Epithelial cell of esophagus (primary cell): ENCODE data around the gene GNAS.

ENCODE experiments used
- DNase-seq: peaks from one replicate; pipeline ENCODE4 v3.0.0; 2010; ENCODE audit warnings: low read depth
- H3K4me3 ChIP-seq: 2 replicates; pipeline ENCODE4 v1.5.1; 2011; ENCODE audit warnings: mild to moderate bottlenecking, low read length, control low read depth
- CTCF ChIP-seq: IDR thresholded peaks from 2 replicates; pipeline ENCODE4 v1.5.1; 2011; ENCODE audit warnings: low read depth, mild to moderate bottlenecking, low read length, control low read depth, inconsistent platforms; ENCODE audit not compliant: insufficient read depth; ENCODE audit errors: missing control alignments

GNAS gene

GRCh38 chr20:58851969-58852458 is 502 bp upstream of the GNAS start:
- H3K4me3 ChIP-seq = peak overlapping the region; percentile 59
- no peak for TF ChIP-seq CTCF

GRCh38 chr20:58853466-58853865 is 950 bp downstream of the GNAS start:
- no peak for TF ChIP-seq CTCF
- no peak for DNase-seq
- H3K4me3 ChIP-seq = no peak overlapping the region

More at GRCh38 chr20:58851969-58852458, 502 bp upstream of the GNAS start:
- no peak for DNase-seq

GRCh38 chr20:58853976-58854637 is 1.6 kb downstream of the GNAS start:
- no peak for DNase-seq
- no peak for TF ChIP-seq CTCF
- H3K4me3 ChIP-seq = no peak overlapping the region

- peak overlapping the region; percentile 22 for H3K4me3 ChIP-seq
- no peak for TF ChIP-seq CTCF
- no peak for DNase-seq
Measured at GRCh38 chr20:58854638-58855471, 2.3 kb downstream of the GNAS start.

- DNase-seq = peak; percentile 85
- H3K4me3 ChIP-seq = peak overlapping the region; percentile 41
Measured at GRCh38 chr20:58855506-58856389, 3.2 kb downstream of the GNAS start.

More at GRCh38 chr20:58855506-58856389, 3.2 kb downstream of the GNAS start:
- no peak for TF ChIP-seq CTCF
